ENCODE measurements around the gene KCNIP1. TPM values are rescaled to one million over a fixed set of nuclear protein-coding genes. Genes with fewer than 3 reads are reported as not detected.

KCNIP1 gene
- total RNA-seq, 2 experiments from 2014 or later: not detected

- POLR2A ChIA-PET: no interaction called here
- no peak overlapping the region for H3K27ac ChIP-seq (ENCODE audit: low read depth in 1 of 2, low read length in 2 of 2)
- Mint-ChIP-seq H3K4me3 (no peak overlapping the region), H3K27ac (no peak overlapping the region), H3K9me3 (peaks cover 2% of the 10 kb centered on the region), H3K4me1 (ENCODE audit: low read depth) (peaks cover 9% of the 10 kb centered on the region), H3K27me3 (peaks cover 85% of the 10 kb centered on the region), H3K36me3 (ENCODE audit: low read depth) (no peaks in the 10 kb centered on the region)
- no peak overlapping the region for H3K4me3 ChIP-seq (ENCODE audit: low read length)
- peaks cover 11 to 24% of the 10 kb centered on the region in 2 experiments for H3K27me3 ChIP-seq (ENCODE audit: control insufficient read depth in 1 of 2, insufficient read depth in 2 of 2, low read length in 2 of 2)
- intact Hi-C loops (cut with DNase I, micrococcal nuclease): no loop called here
- CTCF ChIA-PET: no interaction called here
- no peaks in the 10 kb centered on the region for H3K36me3 ChIP-seq (ENCODE audit: insufficient read depth, low read length)
- DNase-seq (peak in 8 of 14 experiments; percentile 1 to 33 (median 12)), ATAC-seq (ENCODE audit: poor library complexity) (peak; percentile 39)
- peaks cover 0 to 7% of the 10 kb centered on the region in 2 experiments for H3K9me3 ChIP-seq (ENCODE audit: control insufficient read depth in 1 of 2, insufficient read depth in 1 of 2, low read length in 2 of 2)
- TF ChIP-seq CTCF (IDR thresholded peaks at IDR 0.05): no peak
- H3K4me1 ChIP-seq (ENCODE audit: insufficient read depth, low read length): peaks cover 5% of the 10 kb centered on the region
These were observed 177.2 kb downstream of the KCNIP1 start for GRCh38 chr5:170681013-170681433.

- no peaks in the 10 kb centered on the region for H3K36me3 ChIP-seq (ENCODE audit: insufficient read depth, low read length)
- H3K27me3 ChIP-seq (ENCODE audit: control insufficient read depth in 1 of 2, insufficient read depth in 2 of 2, low read length in 2 of 2): peaks cover 24 to 25% of the 10 kb centered on the region in 2 experiments
- ChIA-PET CTCF (no interaction called here), POLR2A (no interaction called here)
- no peak overlapping the region for H3K27ac Mint-ChIP-seq
- H3K4me3 Mint-ChIP-seq: no peak overlapping the region
- no peaks in the 10 kb centered on the region for H3K4me1 ChIP-seq (ENCODE audit: insufficient read depth, low read length)
- no peaks in the 10 kb centered on the region for H3K9me3 ChIP-seq (ENCODE audit: control insufficient read depth in 1 of 2, insufficient read depth in 1 of 2, low read length in 2 of 2)
- no peaks in the 10 kb centered on the region for H3K36me3 Mint-ChIP-seq (ENCODE audit: low read depth)
- ATAC-seq (ENCODE audit: poor library complexity) (no peak), DNase-seq (no peak)
- H3K4me3 ChIP-seq (ENCODE audit: low read length): no peak overlapping the region
- H3K9me3 Mint-ChIP-seq: no peaks in the 10 kb centered on the region
- TF ChIP-seq CTCF (IDR thresholded peaks at IDR 0.05): no peak
- no peaks in the 10 kb centered on the region for H3K4me1 Mint-ChIP-seq (ENCODE audit: low read depth)
- intact Hi-C loops (cut with DNase I, micrococcal nuclease): no loop called here
- no peak overlapping the region for H3K27ac ChIP-seq (ENCODE audit: low read depth in 1 of 2, low read length in 2 of 2)
- peaks cover 81% of the 10 kb centered on the region for H3K27me3 Mint-ChIP-seq
These were observed 187.8 kb downstream of the KCNIP1 start for GRCh38 chr5:170691657-170692056.

GRCh38 chr5:170693701-170694100, 189.9 kb downstream of the KCNIP1 start:
- Histone ChIP-seq H3K4me3 (ENCODE audit: low read length) (no peak overlapping the region), H3K4me1 (ENCODE audit: insufficient read depth, low read length) (no peaks in the 10 kb centered on the region), H3K36me3 (ENCODE audit: insufficient read depth, low read length) (no peaks in the 10 kb centered on the region), H3K27ac (ENCODE audit: low read depth in 1 of 2, low read length in 2 of 2) (no peak overlapping the region), H3K27me3 (ENCODE audit: control insufficient read depth in 1 of 2, insufficient read depth in 2 of 2, low read length in 2 of 2) (peaks cover 24 to 25% of the 10 kb centered on the region in 2 experiments), H3K9me3 (ENCODE audit: control insufficient read depth in 1 of 2, insufficient read depth in 1 of 2, low read length in 2 of 2) (no peaks in the 10 kb centered on the region)
- Mint-ChIP-seq H3K4me3 (no peak overlapping the region), H3K27ac (no peak overlapping the region), H3K9me3 (no peaks in the 10 kb centered on the region), H3K36me3 (ENCODE audit: low read depth) (no peaks in the 10 kb centered on the region), H3K27me3 (peaks cover 90% of the 10 kb centered on the region), H3K4me1 (ENCODE audit: low read depth) (no peaks in the 10 kb centered on the region)
- intact Hi-C loops (cut with DNase I, micrococcal nuclease): no loop called here
- no peak for ATAC-seq (ENCODE audit: poor library complexity)
- CTCF ChIA-PET: no interaction called here
- POLR2A ChIA-PET: no interaction called here
- TF ChIP-seq CTCF (IDR thresholded peaks at IDR 0.05): no peak
- DNase-seq: no peak

Data from CD4-positive, alpha-beta T cell (primary cell).